GM23338 (cell line): ENCODE data around the gene ACO2. TPM values are rescaled to one million over a fixed set of nuclear protein-coding genes. Genes with fewer than 3 reads are reported as not detected.
"Not testable (repeated sequence)": the region's sequence is repeated elsewhere in the genome, so short reads cannot be mapped to it uniquely, and the experiment has no call there.

Source experiments
- ATAC-seq: fragments of 200-7000 bp; cut with Tn5 transposase; 3 replicates; pipeline ENCODE4 v1.9.1; 2020
- DNase-seq: peaks from one replicate; pipeline ENCODE4 v3.0.0-alpha.2; 2015; ENCODE audit warnings: low spot score
- H2AFZ ChIP-seq: fragments of 200-600 bp; sonication (generic); 2 replicates; pipeline ENCODE4 v1.8.0; 2016; ENCODE audit warnings: antibody characterized with exemption, mild to moderate bottlenecking, moderate library complexity
- H3F3A ChIP-seq: fragments of 200-600 bp; sonication (generic); replicated peaks from 2 replicates; pipeline ENCODE4 v1.8.0; 2017; ENCODE audit warnings: antibody characterized with exemption, mixed run types, low read depth
- H3K27ac ChIP-seq: fragments of 200-600 bp; sonication (generic); 2 replicates; pipeline ENCODE4 v1.6.1; 2016; ENCODE audit warnings: low read depth
- H3K27me3 ChIP-seq: fragments of 200-600 bp; sonication (generic); 2 replicates; pipeline ENCODE4 v1.8.0; 2016; ENCODE audit warnings: mild to moderate bottlenecking, mixed run types, moderate library complexity; ENCODE audit not compliant: insufficient read depth
- H3K36me3 ChIP-seq: fragments of 200-600 bp; sonication (generic); 2 replicates; pipeline ENCODE4 v1.8.0; 2016; ENCODE audit warnings: mild to moderate bottlenecking; ENCODE audit not compliant: insufficient read depth
- H3K4me1 ChIP-seq: fragments of 200-600 bp; sonication (generic); 2 replicates; pipeline ENCODE4 v1.8.0; 2016; ENCODE audit warnings: mild to moderate bottlenecking, moderate library complexity; ENCODE audit not compliant: insufficient read depth
- H3K4me2 ChIP-seq: fragments of 200-600 bp; sonication (generic); 2 replicates; pipeline ENCODE4 v1.7.1; 2017; ENCODE audit warnings: mixed run types
- H3K4me3 ChIP-seq: fragments of 200-600 bp; sonication (generic); 2 replicates; pipeline ENCODE4 v1.6.1; 2016; ENCODE audit warnings: mixed run types
- H3K79me2 ChIP-seq: fragments of 200-600 bp; sonication (generic); replicated peaks from 2 replicates; pipeline ENCODE4 v1.8.0; 2017; ENCODE audit warnings: mild to moderate bottlenecking; ENCODE audit not compliant: insufficient read depth
- H3K9me2 ChIP-seq: fragments of 200-600 bp; sonication (generic); 2 replicates; pipeline ENCODE4 v1.8.0; 2017; ENCODE audit not compliant: insufficient read depth
- H4K20me1 ChIP-seq: fragments of 200-600 bp; sonication (generic); replicated peaks from 2 replicates; pipeline ENCODE4 v1.8.0; 2017; ENCODE audit warnings: mild to moderate bottlenecking; ENCODE audit not compliant: insufficient read depth
- H3K27ac Mint-ChIP-seq: 2 replicates; pipeline ENCODE4 v1.8.0; 2020; ENCODE audit warnings: inconsistent platforms, mild to moderate bottlenecking, moderate library complexity, mixed read lengths
- H3K27me3 Mint-ChIP-seq: 3 replicates; pipeline ENCODE4 v1.8.0; 2022; ENCODE audit warnings: low read depth, mild to moderate bottlenecking, moderate library complexity, mixed read lengths, inconsistent platforms; ENCODE audit not compliant: insufficient read depth, poor library complexity
- H3K36me3 Mint-ChIP-seq: 3 replicates; pipeline ENCODE4 v1.8.0; 2021; ENCODE audit warnings: low read depth, mild to moderate bottlenecking, inconsistent platforms, moderate library complexity, mixed read lengths
- H3K4me1 Mint-ChIP-seq: 3 replicates; pipeline ENCODE4 v1.8.0; 2020; ENCODE audit warnings: mild to moderate bottlenecking, inconsistent platforms, mixed read lengths
- H3K4me3 Mint-ChIP-seq: 3 replicates; pipeline ENCODE4 v1.8.0; 2021; ENCODE audit warnings: moderate library complexity, mild to moderate bottlenecking, inconsistent platforms, mixed read lengths
- H3K9me3 Mint-ChIP-seq: 3 replicates; pipeline ENCODE4 v1.8.0; 2020; ENCODE audit warnings: moderate library complexity, mild to moderate bottlenecking, inconsistent platforms, mixed read lengths
- CREB1 ChIP-seq: fragments of 250-450 bp; sonication (Bioruptor Pico); IDR thresholded peaks from 2 replicates; pipeline ENCODE4 v1.5.0; 2020; ENCODE audit warnings: low read depth, mild to moderate bottlenecking, moderate library complexity
- ETS1 ChIP-seq: IDR thresholded peaks from 2 replicates; pipeline ENCODE4 v1.6.1; 2016; ENCODE audit warnings: antibody characterized with exemption
- EZH2 ChIP-seq: fragments of 200-600 bp; sonication (generic); IDR thresholded peaks from one replicate; pipeline ENCODE4 v1.8.0; 2017; ENCODE audit warnings: antibody characterized with exemption, mild to moderate bottlenecking, low read depth; ENCODE audit not compliant: unreplicated experiment
- EZH2phosphoT487 ChIP-seq: fragments of 200-600 bp; sonication (generic); IDR thresholded peaks from one replicate; pipeline ENCODE4 v1.8.1; 2018; ENCODE audit warnings: antibody characterized with exemption; ENCODE audit not compliant: unreplicated experiment
- JUNB ChIP-seq: IDR thresholded peaks from one replicate; pipeline ENCODE4 v1.6.1; 2016; ENCODE audit warnings: antibody characterized with exemption; ENCODE audit not compliant: unreplicated experiment
- POLR2AphosphoS5 ChIP-seq: IDR thresholded peaks from 2 replicates; pipeline ENCODE4 v1.6.1; 2016; ENCODE audit warnings: antibody characterized with exemption, low read depth
- STAT1 ChIP-seq: IDR thresholded peaks from one replicate; pipeline ENCODE4 v1.6.1; 2016; ENCODE audit warnings: antibody characterized with exemption; ENCODE audit not compliant: unreplicated experiment
- ZNF114 ChIP-seq: fragments of 250-450 bp; sonication (Bioruptor Pico); IDR thresholded peaks from 2 replicates; pipeline ENCODE4 v1.5.0; 2020; ENCODE audit warnings: mild to moderate bottlenecking, moderate library complexity
- ZNF331 ChIP-seq: fragments of 250-450 bp; sonication (Bioruptor Pico); IDR thresholded peaks from 2 replicates; pipeline ENCODE4 v1.5.0; 2020; ENCODE audit warnings: low read depth, mild to moderate bottlenecking, moderate library complexity
- polyA plus RNA-seq: library from polyadenylated mRNA; unstranded; fragments of >200 nt; fragmentation: Nextera tagmentation; extraction: Ambion mirVana; gene quantifications from 2 replicates; pipeline ENCODE4 v1.2.1, GENCODE V29; 2016
- total RNA-seq: library from RNA; depleted of rRNA; stranded (reverse); fragments of >200 nt; shearing (Covaris generic); gene quantifications from 2 replicates; pipeline ENCODE4 v1.2.3, GENCODE V29; 2014
- TF ChIP-seq, protein P1 (sequence below), 2 experiments: fragments of 200-600 bp in 1 of 2; sonication (generic) in 1 of 2; conservative IDR thresholded peaks; 2 replicates each; pipeline versions ENCODE4 v1.5.1 to v1.6.1; 2016 to 2017; ENCODE audit warnings: antibody characterized with exemption in 2 of 2, low read depth in 2 of 2, mild to moderate bottlenecking in 2 of 2, moderate library complexity in 1 of 2
- TF ChIP-seq, protein P2 (sequence below): fragments of 250-450 bp; sonication (Bioruptor Pico); IDR thresholded peaks from 2 replicates; pipeline ENCODE4 v1.5.0; 2020; ENCODE audit warnings: mild to moderate bottlenecking, moderate library complexity

The ACO2 gene
- total and polyA plus RNA-seq, 2 experiments from 2014 or later, result 36.2 to 79.7 TPM

DNA sequence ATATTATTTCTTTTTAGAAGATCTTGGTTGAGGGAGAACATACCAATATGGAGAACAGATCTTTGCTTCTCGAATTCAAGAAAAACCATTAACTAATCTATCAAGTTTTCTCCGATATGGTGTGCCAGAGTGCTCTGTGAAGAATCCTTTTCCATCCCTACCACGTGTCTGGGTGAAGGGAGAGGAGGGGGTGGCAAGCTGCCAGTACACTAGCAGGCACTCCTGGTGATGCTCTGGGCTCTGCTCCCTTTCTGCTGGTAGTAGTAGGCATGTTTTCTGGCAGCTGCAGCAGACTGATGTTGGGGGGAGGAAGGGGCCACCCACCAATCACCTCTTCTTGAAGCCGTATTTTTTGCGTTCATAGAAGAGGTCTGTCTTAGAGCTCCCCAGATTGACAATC, 8.8 kb upstream of the ACO2 start:
- not testable (repeated sequence) for H3K79me2 ChIP-seq, H3K9me2 ChIP-seq, ATAC-seq, H3K4me2 ChIP-seq, H4K20me1 ChIP-seq, H3K27ac ChIP-seq, H3K27me3 ChIP-seq, H2AFZ ChIP-seq, H3K4me3 ChIP-seq, H3K4me3 Mint-ChIP-seq, H3K27ac Mint-ChIP-seq, H3K9me3 Mint-ChIP-seq, DNase-seq, H3K4me1 ChIP-seq, H3K4me1 Mint-ChIP-seq, H3K27me3 Mint-ChIP-seq
- peaks cover 29% of the 10 kb centered on the region for H3F3A ChIP-seq
- H3K36me3 Mint-ChIP-seq, result peaks cover 65% of the 10 kb centered on the region
- peaks cover 45% of the 10 kb centered on the region for H3K36me3 ChIP-seq

GRCh38 chr22:41461901-41462300, 7.0 kb upstream of the ACO2 start:
- Mint-ChIP-seq H3K27me3 (peaks cover 2% of the 10 kb centered on the region), H3K4me3 (no peak overlapping the region), H3K27ac (no peak overlapping the region), H3K36me3 (peaks cover 82% of the 10 kb centered on the region), H3K4me1 (no peaks in the 10 kb centered on the region; the same call in 2 of the 3 replicates), H3K9me3 (no peaks in the 10 kb centered on the region; the same call in 2 of the 3 replicates)
- Histone ChIP-seq H3K4me3 (no peak overlapping the region), H3K4me2 (no peak overlapping the region), H2AFZ (no peak overlapping the region), H3K79me2 (peaks cover 23% of the 10 kb centered on the region), H3F3A (peaks cover 38% of the 10 kb centered on the region), H3K4me1 (no peaks in the 10 kb centered on the region), H3K36me3 (peaks cover 61% of the 10 kb centered on the region), H3K27ac (no peak overlapping the region), H3K9me2 (no peaks in the 10 kb centered on the region), H3K27me3 (no peaks in the 10 kb centered on the region), H4K20me1 (peaks cover 10% of the 10 kb centered on the region)
- DNase-seq (no peak), ATAC-seq (no peak)
- TF ChIP-seq POLR2AphosphoS5 (no peak), ZNF114 (CRISPR knock-in tag) (no peak), CREB1 (CRISPR knock-in tag) (no peak), ZNF331 (CRISPR knock-in tag) (no peak), JUNB (no peak), ETS1 (no peak), EZH2 (no peak), EZH2phosphoT487 (no peak), STAT1 (no peak)
- TF ChIP-seq, protein P1, sequence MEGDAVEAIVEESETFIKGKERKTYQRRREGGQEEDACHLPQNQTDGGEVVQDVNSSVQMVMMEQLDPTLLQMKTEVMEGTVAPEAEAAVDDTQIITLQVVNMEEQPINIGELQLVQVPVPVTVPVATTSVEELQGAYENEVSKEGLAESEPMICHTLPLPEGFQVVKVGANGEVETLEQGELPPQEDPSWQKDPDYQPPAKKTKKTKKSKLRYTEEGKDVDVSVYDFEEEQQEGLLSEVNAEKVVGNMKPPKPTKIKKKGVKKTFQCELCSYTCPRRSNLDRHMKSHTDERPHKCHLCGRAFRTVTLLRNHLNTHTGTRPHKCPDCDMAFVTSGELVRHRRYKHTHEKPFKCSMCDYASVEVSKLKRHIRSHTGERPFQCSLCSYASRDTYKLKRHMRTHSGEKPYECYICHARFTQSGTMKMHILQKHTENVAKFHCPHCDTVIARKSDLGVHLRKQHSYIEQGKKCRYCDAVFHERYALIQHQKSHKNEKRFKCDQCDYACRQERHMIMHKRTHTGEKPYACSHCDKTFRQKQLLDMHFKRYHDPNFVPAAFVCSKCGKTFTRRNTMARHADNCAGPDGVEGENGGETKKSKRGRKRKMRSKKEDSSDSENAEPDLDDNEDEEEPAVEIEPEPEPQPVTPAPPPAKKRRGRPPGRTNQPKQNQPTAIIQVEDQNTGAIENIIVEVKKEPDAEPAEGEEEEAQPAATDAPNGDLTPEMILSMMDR (conservative IDR thresholded peaks at IDR 0.05; ENCODE audit: low read depth in 2 of 2), result no peak
- TF ChIP-seq, protein P2, sequence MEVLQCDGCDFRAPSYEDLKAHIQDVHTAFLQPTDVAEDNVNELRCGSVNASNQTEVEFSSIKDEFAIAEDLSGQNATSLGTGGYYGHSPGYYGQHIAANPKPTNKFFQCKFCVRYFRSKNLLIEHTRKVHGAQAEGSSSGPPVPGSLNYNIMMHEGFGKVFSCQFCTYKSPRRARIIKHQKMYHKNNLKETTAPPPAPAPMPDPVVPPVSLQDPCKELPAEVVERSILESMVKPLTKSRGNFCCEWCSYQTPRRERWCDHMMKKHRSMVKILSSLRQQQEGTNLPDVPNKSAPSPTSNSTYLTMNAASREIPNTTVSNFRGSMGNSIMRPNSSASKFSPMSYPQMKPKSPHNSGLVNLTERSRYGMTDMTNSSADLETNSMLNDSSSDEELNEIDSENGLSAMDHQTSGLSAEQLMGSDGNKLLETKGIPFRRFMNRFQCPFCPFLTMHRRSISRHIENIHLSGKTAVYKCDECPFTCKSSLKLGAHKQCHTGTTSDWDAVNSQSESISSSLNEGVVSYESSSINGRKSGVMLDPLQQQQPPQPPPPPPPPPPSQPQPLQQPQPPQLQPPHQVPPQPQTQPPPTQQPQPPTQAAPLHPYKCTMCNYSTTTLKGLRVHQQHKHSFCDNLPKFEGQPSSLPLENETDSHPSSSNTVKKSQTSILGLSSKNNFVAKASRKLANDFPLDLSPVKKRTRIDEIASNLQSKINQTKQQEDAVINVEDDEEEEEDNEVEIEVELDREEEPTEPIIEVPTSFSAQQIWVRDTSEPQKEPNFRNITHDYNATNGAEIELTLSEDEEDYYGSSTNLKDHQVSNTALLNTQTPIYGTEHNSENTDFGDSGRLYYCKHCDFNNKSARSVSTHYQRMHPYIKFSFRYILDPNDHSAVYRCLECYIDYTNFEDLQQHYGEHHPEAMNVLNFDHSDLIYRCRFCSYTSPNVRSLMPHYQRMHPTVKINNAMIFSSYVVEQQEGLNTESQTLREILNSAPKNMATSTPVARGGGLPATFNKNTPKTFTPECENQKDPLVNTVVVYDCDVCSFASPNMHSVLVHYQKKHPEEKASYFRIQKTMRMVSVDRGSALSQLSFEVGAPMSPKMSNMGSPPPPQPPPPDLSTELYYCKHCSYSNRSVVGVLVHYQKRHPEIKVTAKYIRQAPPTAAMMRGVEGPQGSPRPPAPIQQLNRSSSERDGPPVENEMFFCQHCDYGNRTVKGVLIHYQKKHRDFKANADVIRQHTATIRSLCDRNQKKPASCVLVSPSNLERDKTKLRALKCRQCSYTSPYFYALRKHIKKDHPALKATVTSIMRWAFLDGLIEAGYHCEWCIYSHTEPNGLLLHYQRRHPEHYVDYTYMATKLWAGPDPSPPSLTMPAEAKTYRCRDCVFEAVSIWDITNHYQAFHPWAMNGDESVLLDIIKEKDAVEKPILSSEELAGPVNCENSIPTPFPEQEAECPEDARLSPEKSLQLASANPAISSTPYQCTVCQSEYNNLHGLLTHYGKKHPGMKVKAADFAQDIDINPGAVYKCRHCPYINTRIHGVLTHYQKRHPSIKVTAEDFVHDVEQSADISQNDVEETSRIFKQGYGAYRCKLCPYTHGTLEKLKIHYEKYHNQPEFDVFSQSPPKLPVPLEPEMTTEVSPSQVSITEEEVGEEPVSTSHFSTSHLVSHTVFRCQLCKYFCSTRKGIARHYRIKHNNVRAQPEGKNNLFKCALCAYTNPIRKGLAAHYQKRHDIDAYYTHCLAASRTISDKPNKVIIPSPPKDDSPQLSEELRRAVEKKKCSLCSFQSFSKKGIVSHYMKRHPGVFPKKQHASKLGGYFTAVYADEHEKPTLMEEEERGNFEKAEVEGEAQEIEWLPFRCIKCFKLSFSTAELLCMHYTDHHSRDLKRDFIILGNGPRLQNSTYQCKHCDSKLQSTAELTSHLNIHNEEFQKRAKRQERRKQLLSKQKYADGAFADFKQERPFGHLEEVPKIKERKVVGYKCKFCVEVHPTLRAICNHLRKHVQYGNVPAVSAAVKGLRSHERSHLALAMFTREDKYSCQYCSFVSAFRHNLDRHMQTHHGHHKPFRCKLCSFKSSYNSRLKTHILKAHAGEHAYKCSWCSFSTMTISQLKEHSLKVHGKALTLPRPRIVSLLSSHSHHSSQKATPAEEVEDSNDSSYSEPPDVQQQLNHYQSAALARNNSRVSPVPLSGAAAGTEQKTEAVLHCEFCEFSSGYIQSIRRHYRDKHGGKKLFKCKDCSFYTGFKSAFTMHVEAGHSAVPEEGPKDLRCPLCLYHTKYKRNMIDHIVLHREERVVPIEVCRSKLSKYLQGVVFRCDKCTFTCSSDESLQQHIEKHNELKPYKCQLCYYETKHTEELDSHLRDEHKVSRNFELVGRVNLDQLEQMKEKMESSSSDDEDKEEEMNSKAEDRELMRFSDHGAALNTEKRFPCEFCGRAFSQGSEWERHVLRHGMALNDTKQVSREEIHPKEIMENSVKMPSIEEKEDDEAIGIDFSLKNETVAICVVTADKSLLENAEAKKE, result no peak
